GM19025 (cell line): Measurements from ENCODE around the gene PPEF1.
A peak's percentile ranks its signal among the peaks of the same experiment; 100 is the strongest.
"Not testable (repeated sequence)": the region's sequence is repeated elsewhere in the genome, so short reads cannot be mapped to it uniquely, and the experiment has no call there.

Experiments
- ATAC-seq: cut with Tn5 transposase; IDR thresholded peaks from one replicate; pipeline ENCODE4 v1.9.1; 2021; ENCODE audit warnings: mild to moderate bottlenecking, low read depth, moderate library complexity; ENCODE audit not compliant: unreplicated experiment

Gene PPEF1

DNA sequence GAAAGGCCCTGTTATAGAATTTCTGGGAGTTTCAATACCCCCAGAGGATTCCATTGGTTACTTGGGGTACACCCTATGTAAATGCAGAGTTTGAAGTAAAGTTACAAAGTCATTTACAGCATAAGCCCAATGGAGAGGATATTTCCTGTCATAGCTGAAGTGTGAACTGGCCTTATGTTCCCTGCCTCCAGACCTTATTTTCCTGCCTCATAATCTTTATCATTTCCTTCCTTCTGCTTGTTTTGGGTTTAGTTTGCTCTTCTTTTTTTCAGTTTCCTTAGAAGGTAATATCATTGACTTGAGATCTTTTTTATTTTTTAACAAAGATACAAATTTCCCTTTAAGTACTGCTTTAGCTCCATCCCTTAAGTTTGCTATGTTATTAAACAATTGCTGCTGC, 85.4 kb downstream of the PPEF1 start:
- no peak for ATAC-seq

GRCh38 chrX:18793601-18794089, 86.2 kb downstream of the PPEF1 start:
- no peak for ATAC-seq

GRCh38 chrX:18797141-18797540, 89.7 kb downstream of the PPEF1 start:
- ATAC-seq: no peak

DNA sequence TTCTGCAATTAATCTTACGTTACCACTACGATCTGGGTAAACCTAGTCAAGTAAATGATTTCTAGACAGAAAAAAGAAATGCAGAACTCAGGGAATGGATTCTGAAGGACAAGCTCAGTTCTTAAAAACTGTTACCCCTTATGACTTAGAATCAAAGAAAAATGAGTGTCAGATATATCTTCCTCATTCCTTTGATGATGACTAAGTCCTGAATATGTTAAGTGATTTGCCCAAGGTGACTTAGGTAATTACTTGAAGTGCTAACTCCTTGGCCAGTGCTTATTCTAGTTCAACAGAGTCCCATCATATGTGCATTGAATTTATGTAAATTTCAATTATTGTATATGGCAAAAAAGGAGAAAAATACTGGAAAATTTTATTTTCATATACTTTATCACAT, 92.5 kb downstream of the PPEF1 start:
- ATAC-seq: no peak

DNA sequence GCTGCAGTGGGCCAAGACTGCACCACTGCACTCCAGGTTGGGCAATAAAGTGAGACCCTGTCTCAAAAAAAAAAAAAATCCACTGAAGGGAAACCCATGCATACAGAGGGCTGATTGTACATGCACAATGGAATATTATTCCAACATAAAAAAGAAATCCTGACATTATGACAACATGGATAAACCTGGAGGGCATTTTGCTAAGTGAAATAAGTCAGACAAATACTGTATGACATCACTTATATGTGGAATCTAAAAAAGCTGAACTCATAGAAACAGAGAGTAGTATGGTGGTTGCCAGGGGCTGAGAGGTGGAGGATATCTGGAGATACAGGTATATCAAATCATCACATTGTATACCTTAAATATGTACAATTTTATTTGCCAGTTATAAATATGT, 102.2 kb downstream of the PPEF1 start:
- no peak for ATAC-seq

DNA sequence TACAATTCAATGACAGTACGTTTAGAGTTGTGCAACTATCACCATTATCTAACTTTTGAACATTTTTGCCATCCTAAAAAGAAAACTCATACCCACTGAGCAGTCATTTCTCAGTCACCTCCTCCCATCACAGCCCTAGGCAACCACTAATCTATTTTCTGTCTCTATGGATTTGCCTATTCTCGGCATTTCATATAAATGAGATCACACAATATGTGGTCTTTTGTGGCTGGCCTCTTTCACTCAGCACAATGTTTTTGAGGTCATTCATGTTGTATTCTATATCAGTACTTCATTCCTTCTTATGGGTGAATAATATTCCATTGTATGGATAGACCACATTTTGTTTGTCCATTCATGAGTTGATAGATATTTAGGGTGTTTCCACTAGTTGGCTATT, 103.0 kb downstream of the PPEF1 start:
- no peak for ATAC-seq

- ATAC-seq: no peak
These were observed 117.9 kb downstream of the PPEF1 start for GRCh38 chrX:18825375-18825774.

DNA sequence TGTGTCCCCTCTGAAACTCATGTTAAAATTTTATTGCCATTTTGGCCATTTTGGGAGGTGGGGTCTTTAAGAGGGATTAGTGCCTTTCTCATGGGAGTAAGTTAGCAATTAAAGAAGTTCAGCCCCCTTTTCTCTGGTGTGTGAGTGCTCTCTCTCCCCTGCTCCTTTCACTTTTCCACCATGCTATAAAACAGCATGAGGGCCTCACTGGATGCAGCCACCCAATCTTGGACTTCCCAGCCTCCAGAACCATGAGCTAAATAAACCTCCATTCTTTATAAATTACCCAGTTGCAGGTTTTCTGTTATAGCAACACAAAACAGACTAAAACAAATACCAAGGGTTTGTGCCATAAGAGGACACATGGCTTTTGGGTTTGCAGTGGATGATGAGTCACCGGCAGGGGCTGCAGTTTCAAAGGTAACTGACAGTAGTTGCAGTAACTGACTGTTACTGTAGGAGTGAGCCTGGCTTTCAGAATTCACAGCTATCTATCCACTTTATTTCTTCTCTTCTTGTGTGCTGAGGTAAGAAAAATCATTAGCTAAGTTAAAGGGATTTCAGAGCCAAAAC, 121.5 kb downstream of the PPEF1 start:
- no peak for ATAC-seq

- no peak for ATAC-seq
These were observed 125.8 kb downstream of the PPEF1 start for GRCh38 chrX:18833071-18833731.

DNA sequence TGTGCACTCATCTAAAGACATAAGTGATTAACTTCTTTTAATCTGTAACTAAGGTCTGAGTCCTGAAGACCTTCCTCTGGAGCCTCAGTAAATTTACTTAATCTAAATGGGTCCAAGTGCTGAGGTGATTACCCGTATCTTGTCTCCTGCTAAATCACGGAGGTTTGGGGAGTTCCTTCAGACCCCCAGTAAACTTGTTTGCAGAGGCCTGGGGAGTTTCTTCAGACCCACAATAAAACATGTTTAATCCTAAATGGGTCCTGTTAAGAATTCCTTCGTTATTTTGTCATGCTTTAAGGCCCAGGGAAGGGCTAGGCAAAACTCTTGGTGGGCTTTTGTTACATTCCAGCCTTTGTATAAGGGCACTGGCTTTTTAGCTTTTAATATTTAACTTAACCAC, 140.5 kb downstream of the PPEF1 start:
- ATAC-seq: not testable (repeated sequence)

DNA sequence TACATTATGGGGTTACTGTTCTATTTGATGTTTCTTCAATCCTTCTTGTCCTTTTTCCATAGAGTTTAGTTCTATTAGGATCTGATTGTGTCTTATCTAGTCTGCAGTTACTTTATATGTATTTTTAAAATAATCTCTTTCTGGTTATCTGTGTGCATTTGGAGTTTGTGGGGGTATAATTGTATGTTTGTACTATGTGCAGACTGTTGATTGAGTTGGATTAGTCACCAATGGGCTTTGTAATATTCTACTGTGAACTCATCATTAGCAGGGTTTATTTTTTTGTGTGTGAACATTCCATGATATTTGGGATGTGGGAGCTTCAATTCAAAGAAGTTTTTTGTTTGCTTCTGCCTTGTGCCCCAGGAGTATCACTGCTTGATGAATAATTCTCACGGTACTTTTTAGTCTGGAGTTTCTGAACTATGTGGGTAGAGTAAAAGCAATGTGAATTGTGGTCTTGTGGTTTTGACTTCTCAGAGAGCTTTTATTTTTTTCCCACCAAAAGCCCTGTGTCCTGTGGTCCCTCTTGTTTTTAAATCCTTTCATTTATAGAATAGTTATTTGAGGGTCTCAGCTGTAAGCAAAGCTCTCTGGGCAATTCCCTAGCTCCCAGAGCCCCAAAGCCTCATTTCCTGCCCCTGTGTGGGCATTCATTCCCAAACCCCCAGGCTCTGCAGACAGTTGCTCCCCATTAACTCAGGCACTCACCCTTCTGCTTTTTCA, 148.6 kb downstream of the PPEF1 start:
- ATAC-seq: peak; percentile 87

- ATAC-seq: no peak
These were observed 149.2 kb downstream of the PPEF1 start for GRCh38 chrX:18856645-18856997.

- ATAC-seq: no peak
These were observed 154.1 kb downstream of the PPEF1 start for GRCh38 chrX:18861511-18861910.

DNA sequence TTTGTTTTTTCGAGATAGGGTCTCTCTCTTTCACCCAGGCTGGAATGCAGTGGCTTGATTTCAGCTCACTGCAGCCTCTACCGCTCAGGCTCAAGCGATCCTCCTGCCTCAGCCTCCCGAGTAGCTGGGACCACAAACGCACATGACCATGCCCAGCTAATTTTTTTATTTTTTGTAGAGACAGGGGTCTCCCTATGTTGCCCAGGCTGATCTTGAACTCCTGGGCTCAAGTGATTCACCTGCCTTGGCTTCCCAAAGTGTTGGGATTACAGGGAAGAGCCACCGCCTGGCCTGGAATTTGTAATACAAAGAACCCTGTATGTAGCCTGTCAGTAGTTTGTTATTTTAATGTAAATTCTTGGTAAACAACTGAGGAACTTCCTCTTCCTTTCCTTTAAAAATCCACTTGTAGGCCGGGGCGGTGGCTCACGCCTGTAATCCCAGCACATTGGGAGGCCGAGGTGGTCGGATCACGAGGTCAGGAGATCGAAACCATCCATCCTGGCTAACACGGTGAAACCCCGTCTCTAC, 157.0 kb downstream of the PPEF1 start:
- ATAC-seq: no peak

DNA sequence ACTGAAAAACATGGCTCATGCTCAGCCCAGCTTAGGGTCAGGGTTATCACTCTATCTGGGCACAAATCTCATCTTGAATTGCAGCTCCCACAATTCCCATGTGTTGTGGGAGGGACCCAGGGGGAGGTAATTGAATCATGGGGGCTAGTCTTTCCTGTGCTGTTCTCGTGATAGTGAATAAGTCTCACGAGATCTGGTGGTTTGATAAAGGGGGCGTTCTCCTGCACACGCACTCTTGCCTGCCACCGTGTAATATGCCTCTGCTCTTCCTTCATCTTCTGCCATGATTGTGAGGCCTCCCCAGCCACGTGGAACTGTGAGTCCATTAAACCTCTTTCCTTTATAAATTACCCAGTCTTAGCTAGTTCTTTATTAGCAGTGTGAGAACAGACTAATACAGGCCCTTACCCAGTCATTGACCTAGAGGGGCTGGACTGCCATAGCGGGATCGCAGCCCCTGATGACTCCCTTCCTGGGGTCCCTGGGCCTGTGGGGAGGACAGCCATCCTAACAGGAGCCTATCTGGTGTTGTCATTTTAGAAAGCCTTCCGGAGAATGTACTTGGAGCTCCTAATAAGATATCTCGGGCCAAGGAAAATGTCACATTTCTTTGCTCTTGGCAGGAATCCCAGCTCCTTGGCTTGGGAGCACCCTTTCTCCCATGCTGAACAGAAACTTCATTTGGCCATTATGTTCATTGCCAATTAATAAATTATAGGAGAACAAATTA, 163.9 kb downstream of the PPEF1 start:
- ATAC-seq: no peak

DNA sequence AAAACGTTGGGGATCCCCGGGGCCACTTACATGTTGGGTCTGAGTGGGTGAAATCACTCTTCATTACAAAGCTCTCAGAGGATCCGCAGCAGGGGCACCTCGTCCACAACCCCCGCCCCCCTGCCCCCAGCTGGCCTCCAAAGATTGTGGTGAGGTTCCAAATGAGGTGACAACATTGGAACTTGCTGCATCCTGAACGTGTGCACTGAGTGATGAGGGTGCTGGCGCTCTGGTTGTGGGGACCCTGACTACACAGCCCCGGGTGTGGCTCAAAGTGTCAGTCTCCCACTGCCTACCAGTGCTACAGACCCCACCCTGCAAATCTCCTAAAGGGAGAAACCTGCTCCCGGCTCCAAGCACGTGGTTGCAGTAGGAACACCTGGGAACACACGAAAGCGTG, 164.5 kb downstream of the PPEF1 start:
- no peak for ATAC-seq

DNA sequence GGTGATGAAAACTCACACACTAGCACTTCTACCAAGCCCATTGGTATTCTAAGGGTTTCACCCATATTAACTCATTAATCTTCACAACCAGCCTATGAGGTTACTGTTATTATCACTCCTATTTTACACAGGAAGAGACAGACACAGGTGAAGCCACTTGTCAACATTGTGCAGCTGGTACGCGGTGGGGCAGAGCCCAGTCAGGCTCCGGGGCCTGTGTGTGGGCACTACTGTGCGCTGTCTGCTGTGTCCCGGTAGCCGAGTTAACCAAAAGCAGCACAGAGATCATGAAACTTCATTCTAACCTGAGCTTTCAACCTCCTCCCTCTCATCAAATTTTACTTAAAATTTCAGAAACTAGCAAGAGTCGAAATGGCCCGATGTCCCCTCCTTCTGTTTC, 165.2 kb downstream of the PPEF1 start:
- ATAC-seq: no peak

GRCh38 chrX:18873189-18873791, 165.8 kb downstream of the PPEF1 start:
- no peak for ATAC-seq

GRCh38 chrX:18873836-18874235, 166.4 kb downstream of the PPEF1 start:
- no peak for ATAC-seq

DNA sequence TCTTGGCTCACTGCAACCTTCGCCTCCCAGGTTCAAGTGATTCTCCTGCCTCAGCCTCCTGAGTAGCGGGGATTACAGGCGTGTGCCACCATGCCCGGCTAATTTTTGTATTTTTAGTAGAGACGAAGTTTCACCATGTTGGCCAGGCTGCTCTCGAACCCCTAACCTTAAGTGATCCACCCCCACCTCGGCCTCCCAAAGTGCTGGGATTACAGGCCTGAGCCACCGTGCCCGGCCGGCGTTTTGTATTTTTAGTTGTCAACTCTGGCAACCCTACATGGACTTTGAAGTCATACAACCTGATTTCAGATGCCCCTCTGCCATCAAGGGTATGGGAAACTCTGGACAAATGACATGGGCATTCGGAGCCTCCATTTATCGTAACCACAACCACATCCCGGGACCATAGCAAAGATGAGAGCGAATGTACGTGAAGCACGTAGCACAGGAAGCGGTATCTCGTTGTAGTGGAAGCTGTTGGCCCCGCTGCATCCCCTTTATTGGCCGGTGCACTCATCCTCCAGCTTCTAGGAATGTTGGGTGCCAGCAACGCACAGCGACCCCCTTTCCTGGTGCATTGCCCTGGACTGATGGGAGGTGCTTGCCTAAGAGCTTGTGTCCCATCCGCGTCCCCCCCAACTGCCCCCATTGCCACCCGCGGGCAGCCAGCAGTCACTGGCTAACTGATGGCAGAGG, 167.3 kb downstream of the PPEF1 start:
- ATAC-seq: no peak
